GM12878 (cell line): Measurements from ENCODE around the gene MYO10. TPM values are rescaled to one million over a fixed set of nuclear protein-coding genes. Genes with fewer than 3 reads are reported as not detected.

Experiments used
- ATAC-seq: fragments of 200-7000 bp; cut with Tn5 transposase; 3 replicates; pipeline ENCODE4 v1.9.1; 2020; ENCODE audit warnings: mild to moderate bottlenecking, moderate library complexity
- BruUV-seq: library from RNA; stranded (reverse); fragments of 400-500 nt; replicated peaks from 2 replicates; lab custom pipeline; 2021; lab: Mats Ljungman, UMichigan
- CTCF ChIA-PET: fragments of 300-600 bp; sonication (Branson Sonifier 250); formaldehyde crosslinking; extraction: SDS; loops from one replicate; lab custom pipeline; 2021; ENCODE audit warnings: inconsistent platforms; lab: Yijun Ruan, JAX
- POLR2A ChIA-PET: fragments of 350-600 bp; formaldehyde crosslinking; extraction: SDS; loops from one replicate; lab custom pipeline; 2021; ENCODE audit warnings: inconsistent platforms; lab: Charles Lee
- RAD21 ChIA-PET: fragments of 300-600 bp; sonication (Branson Sonifier 250); formaldehyde crosslinking; loops from one replicate; lab custom pipeline; 2023; ENCODE audit warnings: antibody characterized with exemption; ENCODE audit not compliant: unreplicated experiment; lab: Charles Lee
- SMC1A ChIA-PET: fragments of 300-600 bp; sonication (Branson Sonifier 250); formaldehyde crosslinking; loops from one replicate; lab custom pipeline; 2023; ENCODE audit not compliant: unreplicated experiment, uncharacterized antibody; lab: Charles Lee
- DNase-seq: peaks from one replicate; pipeline ENCODE4 v3.0.0-alpha.2; 2011; ENCODE audit warnings: low read depth, low spot score
- FAIRE-seq: peaks from 3 replicates; lab custom pipeline; 2011; peaks lifted over from hg19 to GRCh38; lab: Jason Lieb, UNC
- H2AFZ ChIP-seq: 2 replicates; pipeline ENCODE4 v1.6.0; 2011; ENCODE audit warnings: low read depth, low read length, control low read depth; ENCODE audit not compliant: control insufficient read depth
- H3K27ac ChIP-seq: 2 replicates; pipeline ENCODE4 v1.5.1; 2011; ENCODE audit warnings: control low read depth; ENCODE audit not compliant: control insufficient read depth, insufficient read depth
- H3K27me3 ChIP-seq, 2 experiments: replicated peaks in 1 of 2; 2 replicates each; pipeline versions ENCODE4 v1.6.0 to v1.6.1; 2011; ENCODE audit warnings: low read length in 1 of 2; ENCODE audit not compliant: control insufficient read depth in 2 of 2, insufficient read depth in 2 of 2
- H3K36me3 ChIP-seq, 2 experiments: 2 replicates each; pipeline ENCODE4 v1.5.1; 2011; ENCODE audit warnings: low read length in 1 of 2; ENCODE audit not compliant: control insufficient read depth in 2 of 2, insufficient read depth in 2 of 2
- H3K4me1 ChIP-seq: 2 replicates; pipeline ENCODE4 v1.6.1; 2011; ENCODE audit warnings: mild to moderate bottlenecking, low read length, moderate library complexity, mixed read lengths; ENCODE audit not compliant: control insufficient read depth, insufficient read depth
- H3K4me2 ChIP-seq: 2 replicates; pipeline ENCODE4 v1.6.0; 2011; ENCODE audit warnings: control low read depth; ENCODE audit not compliant: control insufficient read depth, insufficient read depth
- H3K4me3 ChIP-seq: fragments of 200-600 bp; sonication (generic); 2 replicates; pipeline ENCODE4 v1.5.1; 2016
- H3K79me2 ChIP-seq: 2 replicates; pipeline ENCODE4 v1.6.0; 2011; ENCODE audit warnings: low read length; ENCODE audit not compliant: control insufficient read depth, insufficient read depth
- H3K9ac ChIP-seq: 2 replicates; pipeline ENCODE4 v1.8.0; 2011; ENCODE audit warnings: low read length, control low read depth, mixed read lengths; ENCODE audit not compliant: control insufficient read depth, insufficient read depth
- H3K9me3 ChIP-seq: replicated peaks from 3 replicates; pipeline ENCODE4 v1.5.1; 2011; ENCODE audit warnings: mild to moderate bottlenecking, low read length; ENCODE audit not compliant: control insufficient read depth, insufficient read depth
- H4K20me1 ChIP-seq: 2 replicates; pipeline ENCODE4 v1.6.0; 2011; ENCODE audit not compliant: control insufficient read depth, insufficient read depth
- ASH2L ChIP-seq: fragments of 300-600, 200-600 bp; sonication (generic); IDR thresholded peaks from 2 replicates; pipeline ENCODE4 v1.6.1; 2017; ENCODE audit warnings: low read depth, mild to moderate bottlenecking, borderline replicate concordance
- BCL11A ChIP-seq: IDR thresholded peaks from 2 replicates; pipeline ENCODE4 v1.6.1; 2011; ENCODE audit warnings: low read depth, low read length
- CHD2 ChIP-seq: IDR thresholded peaks from 2 replicates; pipeline ENCODE4 v1.6.1; 2011; ENCODE audit warnings: low read depth, low read length, improper control_type of control experiment, borderline replicate concordance
- ESRRA ChIP-seq: IDR thresholded peaks from 2 replicates; pipeline ENCODE4 v1.6.1; 2012; ENCODE audit warnings: mild to moderate bottlenecking, low read length, improper control_type of control experiment
- EZH2 ChIP-seq: IDR thresholded peaks from 2 replicates; pipeline ENCODE4 v1.6.1; 2012; ENCODE audit warnings: low read depth, mild to moderate bottlenecking, control low read depth, inconsistent platforms, low read length, borderline replicate concordance; ENCODE audit not compliant: control insufficient read depth
- GATAD2B ChIP-seq: fragments of 450-650 bp; conservative IDR thresholded peaks from 2 replicates; pipeline ENCODE4 v1.6.1; 2017; ENCODE audit warnings: low read depth, mild to moderate bottlenecking, moderate library complexity
- HSF1 ChIP-seq: fragments of 150-350 bp; IDR thresholded peaks from 2 replicates; pipeline ENCODE4 v1.6.1; 2014; ENCODE audit warnings: mild to moderate bottlenecking, low read depth, low read length
- JUNB ChIP-seq: IDR thresholded peaks from 2 replicates; pipeline ENCODE4 v1.6.1; 2016; ENCODE audit warnings: antibody characterized with exemption, mild to moderate bottlenecking
- MYB ChIP-seq: fragments of 150-350 bp; IDR thresholded peaks from 2 replicates; pipeline ENCODE4 v1.6.1; 2014; ENCODE audit warnings: mild to moderate bottlenecking, low read depth, low read length, borderline replicate concordance
- NBN ChIP-seq: fragments of 450-650 bp; IDR thresholded peaks from 2 replicates; pipeline ENCODE4 v1.6.1; 2016
- PAX5 ChIP-seq: IDR thresholded peaks from 2 replicates; pipeline ENCODE4 v1.6.1; 2011; ENCODE audit warnings: low read depth, low read length, borderline replicate concordance
- POLR2AphosphoS2 ChIP-seq: IDR thresholded peaks from 2 replicates; pipeline ENCODE4 v1.6.1; 2011; ENCODE audit warnings: low read depth, mild to moderate bottlenecking, low read length, improper control_type of control experiment, moderate library complexity
- RCOR1 ChIP-seq: conservative IDR thresholded peaks from 2 replicates; pipeline ENCODE4 v1.6.1; 2012; ENCODE audit warnings: low read depth, low read length, improper control_type of control experiment
- YY1 ChIP-seq: IDR thresholded peaks from 2 replicates; pipeline ENCODE4 v1.6.1; 2011; ENCODE audit warnings: low read depth, mild to moderate bottlenecking, low read length
- ZZZ3 ChIP-seq: IDR thresholded peaks from 2 replicates; pipeline ENCODE4 v1.6.1; 2011; ENCODE audit warnings: low read depth; ENCODE audit not compliant: control insufficient read depth, insufficient read length
- WGBS: methylation state at CpG from one replicate; pipeline ENCODE4 v1.1.6; 2016; ENCODE audit warnings: low lambda C conversion rate; ENCODE audit not compliant: insufficient replicate concordance, insufficient coverage; ENCODE audit errors: missing lambda C conversion rate; 5-methylcytosine and 5-hydroxymethylcytosine counted together
- in situ Hi-C: fragments of 300-500 bp; cut with MboI; formaldehyde crosslinking; loops from 9 replicates; pipeline ENCODE4 v1.14.3; 2018; ENCODE audit warnings: mixed read lengths
- intact Hi-C: fragments of 100-400 bp; cut with micrococcal nuclease; formaldehyde crosslinking; loops from one replicate; pipeline ENCODE4 v1.14.2; 2022; ENCODE audit not compliant: unreplicated experiment
- polyA plus RNA-seq, 11 experiments: library from polyadenylated mRNA; depleted of rRNA in 4 of 11; unstranded in 6 of 11; stranded (reverse) in 5 of 11; fragments of >200 nt; fragmentation: Nextera tagmentation in 4 of 11; fragmentation: Illumina TruSeq in 1 of 11; extraction: Ambion mirVana in 4 of 11; extraction: Trizol in 1 of 11; gene quantifications; 1 replicate in 1 of 11; 2 replicates in 10 of 11; pipeline versions ENCODE4 v1.2.1 to v1.2.3, GENCODE V29; 2011 to 2016; ENCODE audit warnings: inconsistent platforms in 2 of 11, missing spikeins in 2 of 11, low read depth in 1 of 11
- total RNA-seq, 4 experiments: library from RNA; depleted of rRNA in 3 of 4; stranded (reverse); fragments of >200 nt in 3 of 4; fragmentation: Illumina TruSeq in 1 of 4; extraction: Trizol in 1 of 4; gene quantifications; 2 replicates each; pipeline versions ENCODE4 v1.2.1 to v1.2.3, GENCODE V29; 2013 to 2021

The MYO10 gene
- total and polyA plus RNA-seq, 10 of the 15 experiments (the other 5 are each of a cell fraction or from before 2014, with no cell fraction given) = 0.02 to 0.77 (median 0.17) TPM

GRCh38 chr5:16906255-16906654 is 29.8 kb downstream of the MYO10 start:
- intact Hi-C loops = no loop called here
- ChIA-PET CTCF (no interaction called here), RAD21 (no interaction called here), SMC1A (no interaction called here), POLR2A (no interaction called here)
- Histone ChIP-seq H3K79me2 (no peaks in the 10 kb centered on the region), H4K20me1 (no peaks in the 10 kb centered on the region), H3K4me2 (no peak overlapping the region), H3K4me3 (no peak overlapping the region), H3K9ac (no peak overlapping the region), H2AFZ (no peak overlapping the region), H3K4me1 (no peaks in the 10 kb centered on the region), H3K9me3 (no peaks in the 10 kb centered on the region), H3K27ac (no peak overlapping the region), H3K36me3 (no peaks in the 10 kb centered on the region), H3K27me3 (no peaks in the 10 kb centered on the region)
- in situ Hi-C loops = no loop called here
- ATAC-seq (peak; percentile 27; the same call in 2 of the 3 replicates), DNase-seq (no peak), FAIRE-seq (no peak)
- 45% methylated on average over 4 of the region's 4 CpGs for WGBS
- BruUV-seq = no TSS peak
- no peak for TF ChIP-seq ESRRA
- no peak for TF ChIP-seq YY1
- TF ChIP-seq BCL11A = no peak
- TF ChIP-seq NBN = no peak
- no peak for TF ChIP-seq PAX5
- no peak for TF ChIP-seq CHD2
- no peak for TF ChIP-seq ZZZ3

GRCh38 chr5:16903480-16904300 is 32.4 kb downstream of the MYO10 start:
- Histone ChIP-seq H3K36me3 (no peaks in the 10 kb centered on the region), H3K4me2 (no peak overlapping the region), H3K9me3 (no peaks in the 10 kb centered on the region), H3K79me2 (no peaks in the 10 kb centered on the region), H3K9ac (no peak overlapping the region), H3K27ac (no peak overlapping the region), H3K4me3 (no peak overlapping the region), H3K27me3 (no peaks in the 10 kb centered on the region), H3K4me1 (no peaks in the 10 kb centered on the region), H2AFZ (no peak overlapping the region), H4K20me1 (no peaks in the 10 kb centered on the region)
- intact Hi-C loops (no loop called here), in situ Hi-C loops (no loop called here)
- DNase-seq (no peak), ATAC-seq (peak; percentile 48), FAIRE-seq (no peak)
- CTCF ChIA-PET = no interaction called here
- SMC1A ChIA-PET = no interaction called here
- POLR2A ChIA-PET = no interaction called here
- no TSS peak for BruUV-seq
- RAD21 ChIA-PET = no interaction called here
- WGBS = 32% methylated on average over 7 of the region's 7 CpGs
- TF ChIP-seq EZH2 (no peak), JUNB (no peak), HSF1 (no peak), POLR2AphosphoS2 (no peak), MYB (no peak), ASH2L (no peak), GATAD2B (no peak), RCOR1 (no peak)
